Endometrium (tissue), 2 donors: ENCODE results near the gene ITPR2.

Source experiments
- FAIRE-seq: peaks from 2 replicates; lab custom pipeline; 2012; peaks lifted over from hg19 to GRCh38; lab: Jason Lieb, UNC
- donor health status: control.
- donor health status: control.

ITPR2 gene

DNA sequence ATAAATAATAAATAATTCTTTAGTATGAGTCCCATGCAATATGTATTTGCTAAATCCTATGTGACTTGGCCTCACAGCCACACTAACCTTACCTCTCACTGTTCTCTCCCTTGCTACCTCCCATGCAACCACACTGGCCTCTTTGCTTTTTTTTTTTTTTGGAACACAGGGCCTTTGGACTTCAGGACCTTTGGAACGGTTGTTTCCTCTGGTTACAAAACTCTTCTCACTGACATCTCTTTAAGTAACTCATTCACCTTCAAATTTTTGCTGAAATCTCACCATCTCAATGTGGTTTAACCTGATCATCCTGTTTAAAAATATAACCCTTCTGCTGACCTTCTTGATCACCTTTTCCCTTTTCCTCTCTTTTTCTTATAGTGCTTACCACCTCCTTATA, 443.7 kb downstream of the ITPR2 start:
- FAIRE-seq: no peak

DNA sequence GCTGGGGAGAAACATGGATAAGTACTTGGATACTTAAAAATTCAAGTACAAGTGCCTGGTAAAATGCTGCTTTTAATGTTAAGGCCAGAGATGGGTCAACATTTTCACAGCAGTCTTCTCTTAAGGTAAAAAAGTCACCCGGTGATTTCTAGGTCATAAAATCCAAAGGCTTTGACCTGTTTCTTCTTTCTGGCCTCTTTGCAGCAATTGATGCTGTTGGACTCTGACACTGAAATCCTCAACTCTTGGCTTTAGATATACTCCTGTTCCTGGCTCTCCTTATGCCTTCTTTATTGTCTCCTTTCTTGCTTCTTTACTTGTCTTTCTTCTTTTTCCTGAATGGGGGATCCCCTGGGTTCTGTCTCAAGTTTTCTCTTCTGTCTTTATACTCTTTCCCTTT, 448.5 kb downstream of the ITPR2 start:
- no peak for FAIRE-seq

DNA sequence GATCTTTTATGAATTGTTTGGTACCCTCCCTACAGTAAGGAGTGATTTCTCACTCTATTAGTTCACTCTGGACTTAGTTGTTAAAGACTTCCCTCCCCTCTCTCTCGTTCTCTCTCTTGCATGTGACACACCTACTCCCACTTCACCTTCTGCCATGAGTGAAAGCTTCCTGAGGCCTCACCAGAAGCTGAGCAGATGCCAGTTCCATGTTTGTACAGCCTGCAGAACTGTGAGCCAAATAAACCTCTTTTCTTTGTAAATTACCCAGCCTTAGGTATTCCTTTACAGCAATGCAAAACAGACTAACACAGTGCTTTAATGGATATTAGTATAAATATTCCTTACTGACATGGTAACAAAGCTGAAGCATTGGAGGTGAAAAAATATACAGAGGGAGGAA, 450.0 kb downstream of the ITPR2 start:
- no peak for FAIRE-seq

DNA sequence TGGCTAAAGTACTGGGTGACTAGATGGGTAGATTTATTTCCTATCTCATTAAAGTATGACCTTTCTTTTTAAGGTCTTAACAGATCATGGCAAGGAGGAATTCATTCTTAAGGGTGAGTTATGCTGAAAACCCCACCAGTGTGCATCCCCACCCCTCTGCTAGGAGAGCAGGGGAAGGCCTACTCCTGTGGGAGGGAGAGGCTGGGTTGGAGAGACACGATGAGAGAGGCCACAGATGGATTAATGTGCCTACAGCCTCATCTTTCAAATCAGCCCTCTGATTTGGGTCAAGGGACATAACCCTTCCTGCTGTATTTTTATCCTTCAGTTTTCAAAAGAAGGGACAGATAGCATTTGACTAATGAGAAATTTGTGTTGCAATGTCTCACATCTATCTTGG, 452.1 kb downstream of the ITPR2 start:
- FAIRE-seq: no peak

DNA sequence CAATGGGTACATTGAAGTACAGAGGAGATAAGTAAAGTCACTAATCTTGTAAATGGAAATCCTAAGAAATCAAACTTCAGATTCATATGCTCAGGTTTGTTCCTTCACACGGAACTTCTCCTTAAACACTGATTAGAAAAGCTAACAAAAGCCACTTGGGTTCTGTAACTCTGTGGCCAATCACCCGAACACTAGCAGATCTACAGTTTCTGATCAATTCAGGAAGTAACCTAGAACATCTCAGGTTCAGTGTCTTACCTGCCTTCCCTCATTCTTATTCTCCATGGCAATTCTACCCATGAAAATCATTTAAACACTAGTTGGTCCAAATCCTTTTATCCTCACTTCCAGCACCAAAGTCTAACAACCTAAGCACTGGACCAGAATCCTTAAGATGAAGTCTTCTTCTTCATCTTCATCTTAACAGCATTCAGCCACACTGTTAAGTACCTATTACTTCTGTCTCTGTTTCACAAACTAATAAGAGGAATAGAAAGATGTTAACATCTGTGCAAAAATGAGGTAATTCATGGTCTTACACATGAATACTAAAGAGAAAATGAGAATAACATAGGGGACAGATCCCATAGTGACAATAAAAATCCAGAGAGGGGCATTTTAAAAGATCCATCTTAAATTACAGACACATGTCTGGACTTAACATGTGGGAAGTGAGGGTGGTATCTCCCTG, 453.1 kb downstream of the ITPR2 start:
- no peak for FAIRE-seq

DNA sequence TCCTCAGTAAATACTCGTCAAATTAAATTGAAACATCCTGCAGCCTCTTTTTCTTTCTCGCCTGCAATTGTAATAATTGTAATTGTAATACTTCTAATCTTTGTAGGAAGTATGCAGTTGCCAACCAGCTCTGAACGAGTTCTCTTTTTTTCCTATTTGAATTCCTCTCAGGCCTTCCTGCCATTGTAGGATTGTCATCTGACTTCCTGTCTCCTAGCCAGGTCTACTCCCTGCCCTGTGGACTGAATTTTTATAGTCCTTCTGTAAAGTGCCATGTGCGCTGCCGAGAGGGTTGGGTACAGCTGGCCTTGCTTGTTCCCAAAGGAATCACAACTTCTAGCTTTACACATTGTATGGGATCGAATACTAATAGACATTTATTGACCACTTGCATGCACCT, 454.3 kb downstream of the ITPR2 start:
- FAIRE-seq: no peak

DNA sequence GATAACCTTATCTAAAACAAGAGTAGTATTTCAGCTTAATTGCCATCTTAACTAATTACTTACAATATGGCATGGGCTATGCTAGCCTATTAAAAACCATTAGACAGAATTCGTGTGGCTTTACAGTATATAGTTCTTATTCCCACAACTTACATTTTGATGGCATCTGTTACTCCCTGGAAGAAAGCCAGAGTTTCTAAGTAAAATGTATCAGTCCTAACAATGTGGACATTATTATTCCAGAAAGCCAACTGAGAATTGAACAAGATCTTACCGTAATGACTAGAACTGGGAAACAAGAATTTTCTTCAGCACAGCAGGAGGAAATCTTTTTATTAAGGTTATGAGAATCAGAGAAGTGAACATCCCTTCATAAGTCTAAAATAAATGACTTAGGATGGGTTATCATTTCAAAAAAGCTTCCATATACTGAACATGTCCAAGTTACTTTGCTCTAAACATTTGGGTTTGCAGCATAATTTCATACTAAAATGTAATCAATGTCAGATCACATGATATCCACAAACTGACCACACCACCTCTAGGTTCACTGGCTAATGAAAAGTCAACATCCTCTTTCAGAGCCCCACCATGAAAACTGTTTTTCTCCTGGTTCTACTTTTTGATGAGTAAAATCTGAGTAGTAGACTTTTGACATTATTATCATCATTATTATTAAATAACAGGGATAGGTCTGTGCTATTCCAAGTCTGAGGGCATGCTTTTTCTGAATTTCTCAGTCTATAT, 457.9 kb downstream of the ITPR2 start:
- FAIRE-seq: no peak

DNA sequence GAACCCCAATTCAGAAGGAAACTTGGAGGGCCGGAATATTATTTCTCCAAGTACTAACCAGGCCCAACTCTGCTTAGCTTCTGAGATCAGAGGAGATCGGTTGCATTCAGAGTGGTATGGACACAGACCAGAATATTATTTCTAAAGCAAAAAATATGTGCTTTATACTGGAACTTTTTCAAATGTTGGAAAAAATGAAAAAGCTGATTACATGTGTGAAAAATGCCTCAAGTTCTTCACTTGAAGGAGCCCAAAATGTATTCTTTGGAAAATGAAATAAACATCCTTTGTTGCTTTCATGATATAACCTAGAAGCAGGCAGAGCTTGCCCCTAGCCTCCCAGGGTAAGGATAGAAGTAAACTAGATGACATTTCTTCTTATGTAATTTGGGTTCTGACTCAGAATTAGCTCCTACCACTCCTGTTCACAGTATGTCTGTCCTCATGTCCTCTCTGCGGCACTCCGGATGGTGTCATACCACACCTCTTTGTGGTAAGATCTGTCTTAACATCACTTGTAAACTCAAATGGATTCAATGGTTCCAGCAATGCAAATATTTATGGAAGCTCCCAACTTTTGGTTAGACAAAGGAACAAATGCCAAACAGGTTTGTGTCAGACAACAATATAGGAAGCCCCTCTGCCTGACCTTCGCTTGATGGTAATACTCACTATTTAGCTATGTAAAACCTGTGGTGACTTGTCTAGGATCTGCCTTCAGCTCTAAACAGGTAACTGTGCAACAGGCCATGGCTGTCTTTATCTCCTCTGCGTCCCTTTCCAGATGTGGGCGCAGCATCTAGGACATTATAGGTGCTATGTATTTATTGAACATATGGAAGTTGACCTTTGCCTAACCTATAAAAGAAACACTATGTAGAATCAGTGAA, 459.1 kb downstream of the ITPR2 start:
- FAIRE-seq: no peak

DNA sequence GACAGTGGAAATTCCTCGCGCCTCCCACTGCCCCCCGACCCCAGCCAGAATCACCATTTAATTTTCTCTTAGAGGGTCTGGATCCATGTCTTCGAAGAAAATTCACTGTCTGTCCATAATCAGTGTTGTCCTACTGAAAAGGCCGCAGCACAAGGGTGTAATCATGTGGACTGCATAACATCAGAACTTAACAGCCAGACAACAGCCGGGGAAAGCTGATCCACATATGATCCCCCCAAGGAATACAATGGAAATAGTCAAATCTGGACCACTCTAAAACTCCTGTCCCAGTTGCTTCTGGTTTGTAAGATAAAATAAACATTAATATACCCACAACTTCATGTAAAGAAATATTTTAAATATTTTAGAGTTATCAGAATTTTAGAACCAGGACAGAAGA, 460.1 kb downstream of the ITPR2 start:
- no peak for FAIRE-seq

DNA sequence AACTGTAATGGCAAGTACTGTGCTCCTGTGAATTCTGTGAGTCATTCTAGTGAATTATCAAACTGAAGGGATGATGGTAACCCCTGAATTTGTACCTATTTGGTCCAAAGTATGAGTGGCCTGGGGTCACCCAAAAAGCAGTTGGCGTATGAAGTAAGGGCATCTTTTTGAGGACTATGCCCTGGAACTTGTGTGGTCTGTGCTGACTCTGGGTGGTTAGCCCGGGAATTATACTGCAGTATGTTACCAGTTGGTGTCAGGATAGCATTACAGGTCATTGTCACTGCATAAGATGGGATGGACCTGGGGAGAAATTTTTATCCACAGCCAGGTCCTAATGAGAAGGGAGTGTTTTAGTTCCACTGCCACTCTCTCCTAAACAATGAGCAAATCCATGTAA, 462.9 kb downstream of the ITPR2 start:
- no peak for FAIRE-seq

DNA sequence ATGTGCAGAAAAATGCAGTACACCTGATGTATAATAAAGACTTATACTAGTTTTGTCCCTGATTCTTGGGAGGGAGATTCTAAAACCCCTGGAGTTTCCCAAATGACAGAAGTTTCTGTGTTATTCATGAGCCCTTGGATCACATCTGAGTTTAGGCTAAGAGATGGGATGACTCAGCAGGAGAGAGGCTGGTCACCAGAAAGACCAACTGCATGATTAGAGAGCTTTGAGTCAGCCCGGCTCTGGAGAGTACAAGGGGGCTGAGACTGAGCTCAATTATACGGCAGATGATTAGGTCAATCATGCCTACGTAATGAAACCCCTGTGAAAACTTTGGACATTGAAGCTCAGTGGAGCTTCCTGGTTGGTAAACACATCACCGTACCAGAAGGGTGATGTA, 463.4 kb downstream of the ITPR2 start:
- no peak for FAIRE-seq

DNA sequence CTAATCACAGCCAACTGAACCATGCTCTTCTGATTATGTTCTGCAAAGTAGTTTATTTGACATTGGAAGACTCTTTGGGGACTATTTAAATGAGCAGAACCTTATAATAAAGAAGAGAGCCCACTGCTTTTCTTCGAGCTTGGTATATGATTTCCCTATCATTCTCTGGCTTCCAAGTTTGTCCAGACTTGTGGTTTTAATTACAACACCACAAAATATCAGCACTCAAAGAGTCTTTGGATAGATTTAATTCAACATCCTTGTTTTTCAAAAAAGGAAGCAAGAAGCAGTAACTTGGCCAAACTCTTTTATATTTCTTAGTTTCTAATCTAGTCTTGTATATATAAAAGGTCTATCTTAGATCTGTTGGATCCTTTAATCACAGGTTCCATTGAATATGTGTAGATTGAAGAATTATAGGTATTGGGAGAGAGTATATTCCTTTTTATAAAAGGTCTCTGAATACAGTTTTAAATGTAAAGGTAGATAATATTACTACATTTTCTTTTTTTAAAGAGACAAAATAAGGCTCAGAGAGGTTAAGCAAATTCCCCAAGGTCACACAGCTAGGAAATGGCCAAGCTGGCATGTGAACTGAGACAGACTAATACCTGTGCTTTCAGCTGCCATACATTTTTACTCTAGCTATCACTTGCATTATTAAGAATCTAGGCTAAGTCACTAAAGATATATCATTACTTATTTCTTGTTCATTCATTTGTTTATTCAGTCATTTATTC, 464.8 kb downstream of the ITPR2 start:
- FAIRE-seq: no peak

DNA sequence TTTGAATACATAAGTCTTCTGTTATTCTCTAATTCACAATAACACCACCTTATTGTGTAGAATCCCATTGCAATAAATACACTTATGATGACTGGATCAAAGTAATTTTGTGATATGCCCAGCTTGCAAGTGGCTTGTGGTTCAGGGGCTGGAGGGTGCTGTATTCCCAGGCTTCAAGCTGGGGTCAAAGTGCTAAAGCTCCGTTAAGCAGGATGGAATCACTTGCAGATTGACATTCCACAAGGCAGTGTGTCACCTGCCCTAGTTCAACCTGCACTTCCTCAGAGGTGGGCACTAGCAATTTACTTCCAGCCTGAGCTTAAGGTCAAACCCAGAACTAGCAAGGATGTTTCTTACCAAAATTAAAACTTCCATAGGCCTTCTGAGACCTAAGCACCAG, 471.0 kb downstream of the ITPR2 start:
- no peak for FAIRE-seq

DNA sequence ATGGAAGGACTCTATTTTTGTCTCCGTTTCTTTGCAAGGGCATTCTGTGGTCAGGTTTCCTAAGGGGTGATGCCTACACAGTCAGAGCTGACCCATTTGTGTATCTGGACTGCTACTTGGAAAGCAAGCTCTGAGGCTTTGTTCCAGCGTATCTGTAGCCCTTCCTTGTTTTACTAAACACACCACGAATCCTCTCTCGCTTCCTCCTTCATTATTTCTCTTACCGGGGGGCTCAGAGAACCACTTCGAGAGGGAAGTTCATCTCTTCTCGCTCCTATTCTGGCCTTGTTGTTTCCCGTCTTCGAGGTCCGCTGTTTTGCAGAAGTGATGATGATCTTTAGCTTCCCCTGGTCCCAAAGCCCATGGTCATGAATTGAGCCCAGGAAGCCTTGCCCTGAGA, 472.9 kb downstream of the ITPR2 start:
- no peak for FAIRE-seq

DNA sequence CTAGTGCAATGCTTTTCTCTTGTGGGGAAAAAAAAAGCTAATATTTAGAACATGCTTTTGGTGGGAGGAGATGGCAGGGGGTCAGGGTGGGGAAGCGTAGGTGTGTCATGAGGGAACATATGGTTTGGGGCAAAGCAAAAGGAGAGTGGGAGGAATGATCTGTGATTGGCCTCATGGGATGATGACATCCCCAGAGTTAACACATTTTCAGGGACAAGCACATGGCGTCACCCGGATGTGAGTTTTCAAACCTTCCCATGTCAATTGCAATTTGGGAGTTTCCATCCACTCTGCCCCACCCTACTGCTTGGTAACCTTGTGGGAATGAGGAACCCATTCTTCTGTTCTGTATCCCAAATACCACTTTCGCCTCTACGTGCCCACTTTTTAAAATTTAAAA, 473.4 kb downstream of the ITPR2 start:
- no peak for FAIRE-seq

DNA sequence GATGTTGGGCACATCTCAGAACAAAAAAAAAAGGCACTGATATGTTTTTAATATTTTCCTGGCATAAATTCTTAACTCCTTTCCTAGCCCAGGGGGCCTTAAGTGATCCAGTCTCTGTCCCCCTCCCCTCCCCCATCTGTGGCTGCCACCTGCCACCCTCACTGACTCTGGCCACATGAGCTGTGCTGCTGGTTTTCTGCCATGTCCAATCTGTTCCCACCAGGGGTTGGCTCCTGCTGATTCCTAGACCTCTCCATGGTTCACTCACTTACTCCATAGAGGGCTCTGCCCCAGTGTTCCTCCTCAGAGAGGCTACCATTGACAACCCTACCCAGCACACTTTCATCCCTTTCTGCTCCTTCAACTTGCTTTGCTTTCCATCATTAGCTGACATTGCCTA, 474.3 kb downstream of the ITPR2 start:
- FAIRE-seq: no peak

DNA sequence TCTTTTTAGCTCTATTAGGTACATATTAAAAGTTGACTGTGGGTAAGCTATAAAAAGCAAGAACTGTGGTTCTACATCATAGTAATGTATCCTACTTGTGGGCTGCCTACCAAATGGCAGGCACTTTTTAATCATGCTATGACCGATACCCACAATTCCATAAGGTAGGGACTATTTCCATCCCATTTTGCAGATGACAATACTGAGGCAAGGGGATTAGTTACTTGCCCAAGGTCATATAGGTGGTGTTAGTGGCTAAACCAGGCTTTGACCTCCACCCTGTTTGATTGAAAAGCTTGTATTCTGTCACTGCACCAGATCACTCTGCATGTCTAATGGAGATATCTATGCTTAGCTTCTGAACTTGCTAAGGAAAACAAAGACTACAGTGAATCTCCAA, 485.7 kb downstream of the ITPR2 start:
- FAIRE-seq: no peak

DNA sequence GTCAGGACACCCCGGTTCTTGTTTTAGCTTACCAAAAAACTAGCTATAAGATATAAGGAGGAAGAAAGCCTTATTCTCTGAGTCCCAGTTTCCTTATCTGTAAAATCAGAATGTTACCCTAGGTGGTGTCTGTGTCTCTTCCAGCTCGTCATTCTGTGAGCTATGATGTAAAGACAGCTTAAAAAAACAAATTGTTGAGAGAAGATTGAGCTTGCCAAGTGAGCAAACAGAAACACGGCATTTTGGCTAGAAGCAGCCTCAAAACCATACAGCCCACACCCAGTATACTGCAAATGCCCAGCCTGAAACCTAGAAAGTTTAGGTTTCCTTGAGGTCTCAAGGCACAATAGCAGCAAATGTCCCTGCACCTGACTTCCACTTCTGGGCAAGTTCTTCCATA, 486.3 kb downstream of the ITPR2 start:
- FAIRE-seq: no peak

DNA sequence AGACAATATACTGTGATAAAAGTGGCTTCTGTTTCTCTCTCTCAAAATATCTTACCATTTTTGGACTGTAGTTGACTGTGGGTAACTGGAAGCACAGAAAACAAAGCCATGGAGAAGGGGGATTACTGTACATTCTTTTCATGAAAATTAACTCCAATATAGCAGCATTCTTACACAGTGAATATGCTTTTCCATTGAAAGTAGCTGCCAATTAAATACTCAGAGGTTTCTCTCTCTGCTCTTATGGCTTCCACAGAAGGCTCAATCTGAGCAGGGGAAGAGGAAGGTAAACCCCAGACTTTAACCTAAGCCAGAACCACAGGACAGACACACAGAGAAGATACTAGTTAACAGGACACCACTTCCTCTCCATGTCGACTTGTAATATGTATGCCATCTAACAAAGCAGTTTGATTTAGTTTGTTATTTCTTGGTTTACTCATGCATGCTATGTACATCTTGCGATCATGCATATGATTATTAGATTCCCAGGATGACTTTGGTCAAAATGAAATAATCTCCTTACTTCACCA, 487.5 kb downstream of the ITPR2 start:
- FAIRE-seq: no peak

DNA sequence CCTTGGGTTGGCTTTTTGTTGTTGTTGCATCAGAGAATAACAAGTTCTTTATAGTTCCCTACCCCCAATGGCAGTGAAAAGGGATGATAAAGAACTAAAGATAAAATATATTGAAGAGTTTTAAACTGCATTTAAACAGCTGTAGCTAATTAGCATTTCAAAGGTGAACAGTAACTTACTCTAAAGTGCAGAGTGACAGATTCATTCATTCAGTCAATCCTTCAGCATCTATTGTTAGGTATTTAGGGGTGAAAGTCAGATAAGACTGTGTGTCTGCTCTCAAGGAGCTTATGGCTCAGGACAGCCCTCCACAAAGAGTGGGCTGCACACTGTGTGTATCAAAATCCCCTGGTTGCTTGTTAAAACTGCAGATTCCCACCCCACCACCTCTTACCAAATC, 491.5 kb downstream of the ITPR2 start:
- no peak for FAIRE-seq

DNA sequence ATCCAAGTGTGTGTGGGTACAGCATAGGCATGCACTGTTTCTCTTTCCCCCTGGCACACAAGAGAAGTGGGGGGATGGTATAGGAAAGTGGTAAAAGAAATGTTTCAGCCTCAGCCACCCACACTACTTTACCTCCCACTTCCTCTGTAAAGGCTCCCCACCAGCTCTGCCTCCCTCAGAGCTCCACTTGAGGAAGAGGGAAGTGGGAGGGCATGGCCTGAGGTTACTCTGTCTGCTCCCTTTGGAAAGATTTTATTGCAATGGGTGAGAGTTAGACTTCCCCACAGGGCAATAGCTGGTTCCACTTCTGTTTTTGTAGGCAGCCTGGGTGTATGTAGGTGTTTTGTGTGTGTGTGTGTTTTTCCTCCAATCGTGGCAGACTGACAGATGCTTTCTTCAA, 492.3 kb downstream of the ITPR2 start:
- no peak for FAIRE-seq

DNA sequence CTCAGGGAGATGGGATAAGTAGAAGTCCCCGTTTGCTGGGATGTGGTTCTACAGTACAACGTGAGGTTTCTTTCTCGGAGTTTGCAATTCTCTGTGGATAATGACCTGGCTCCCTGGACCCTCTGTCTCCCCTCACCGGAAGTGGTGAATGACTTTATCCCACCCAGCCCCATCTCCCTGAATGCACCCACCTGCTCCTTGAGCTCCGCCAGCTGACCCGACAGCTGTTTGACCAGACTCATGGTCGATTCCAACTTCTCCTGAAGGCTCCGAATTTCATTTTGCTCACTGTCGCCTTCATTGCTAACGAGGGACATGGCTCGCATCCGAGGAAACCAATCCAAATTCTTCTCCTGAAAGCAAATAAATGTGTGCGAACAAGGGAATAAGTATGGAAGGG, 493.0 kb downstream of the ITPR2 start:
- no peak for FAIRE-seq
